Kidney glomerular epithelial cell (primary cell): ENCODE data around the gene PLBD2.
A peak's percentile ranks its signal among the peaks of the same experiment; 100 is the strongest.
"Not testable (repeated sequence)": the region's sequence is repeated elsewhere in the genome, so short reads cannot be mapped to it uniquely, and the experiment has no call there.

Experiments used
- DNase-seq: peaks from one replicate; lab custom pipeline; 2025; lab: John Stamatoyannopoulos, UW

PLBD2 gene

GRCh38 chr12:113334786-113335539, 23.4 kb upstream of the PLBD2 start, which contains the start of gene SLC8B1:
TSS of gene SLC8B1 (minus strand) at chr12:113335109. CDS start at chr12:113332878, 2,231 bp downstream.
- DNase-seq, result peak; percentile 66

GRCh38 chr12:113339540-113339939, 18.8 kb upstream of the PLBD2 start:
- DNase-seq, result no peak

- DNase-seq, result no peak
Measured at GRCh38 chr12:113340061-113340460, 18.3 kb upstream of the PLBD2 start.

- no peak for DNase-seq
Measured at GRCh38 chr12:113341535-113341934, 16.9 kb upstream of the PLBD2 start.

GRCh38 chr12:113345318-113345717, 13.1 kb upstream of the PLBD2 start:
- no peak for DNase-seq

GRCh38 chr12:113346353-113346752, 12.0 kb upstream of the PLBD2 start:
- no peak for DNase-seq

- DNase-seq, result no peak
Measured at GRCh38 chr12:113347107-113347506, 11.3 kb upstream of the PLBD2 start.

GRCh38 chr12:113347892-113348291, 10.5 kb upstream of the PLBD2 start:
- no peak for DNase-seq

- no peak for DNase-seq
Measured at GRCh38 chr12:113348849-113349536, 9.4 kb upstream of the PLBD2 start.

GRCh38 chr12:113351089-113351488, 7.3 kb upstream of the PLBD2 start:
- no peak for DNase-seq

GRCh38 chr12:113354192-113354591, 4.2 kb upstream of the PLBD2 start:
- not testable (repeated sequence) for DNase-seq

- DNase-seq, result no peak
Measured at GRCh38 chr12:113359133-113359938, 949 bp downstream of the PLBD2 start.

- DNase-seq, result no peak
Measured at GRCh38 chr12:113359939-113360748, 1.8 kb downstream of the PLBD2 start.

GRCh38 chr12:113361574-113362370, 3.4 kb downstream of the PLBD2 start:
- no peak for DNase-seq

- DNase-seq, result no peak
Measured at GRCh38 chr12:113364698-113365097, 6.3 kb downstream of the PLBD2 start.

GRCh38 chr12:113365639-113366395, 7.4 kb downstream of the PLBD2 start:
- DNase-seq, result no peak

- DNase-seq, result no peak
Measured at GRCh38 chr12:113366827-113367226, 8.4 kb downstream of the PLBD2 start.

GRCh38 chr12:113368331-113368730, 9.9 kb downstream of the PLBD2 start:
- no peak for DNase-seq

- no peak for DNase-seq
Measured at GRCh38 chr12:113369391-113369985, 11.1 kb downstream of the PLBD2 start.
